Astrocyte (in vitro differentiated cells and primary cell): ENCODE data around the gene C1QTNF3. TPM values are rescaled to one million over a fixed set of nuclear protein-coding genes. Genes with fewer than 3 reads are reported as not detected.

Experiments
- DNase-seq: peaks from one replicate; pipeline ENCODE4 v3.0.0-alpha.2; 2010; ENCODE audit warnings: low read depth
- FAIRE-seq: peaks from 2 replicates; lab custom pipeline; 2011; peaks lifted over from hg19 to GRCh38; lab: Jason Lieb, UNC
- H2AFZ ChIP-seq: 2 replicates; pipeline ENCODE4 v1.6.0; 2012; ENCODE audit warnings: low read depth, low read length, inconsistent platforms
- H3K27ac ChIP-seq: 2 replicates; pipeline ENCODE4 v1.5.1; 2011; ENCODE audit warnings: low read depth, low read length, inconsistent platforms
- H3K27me3 ChIP-seq: 2 replicates; pipeline ENCODE4 v1.6.0; 2011; ENCODE audit warnings: low read length, inconsistent platforms; ENCODE audit not compliant: insufficient read depth
- H3K36me3 ChIP-seq: 2 replicates; pipeline ENCODE4 v1.5.1; 2011; ENCODE audit warnings: low read length, inconsistent platforms; ENCODE audit not compliant: insufficient read depth
- H3K4me1 ChIP-seq: 2 replicates; pipeline ENCODE4 v1.5.1; 2011; ENCODE audit warnings: low read length, inconsistent platforms; ENCODE audit not compliant: insufficient read depth
- H3K4me2 ChIP-seq: 2 replicates; pipeline ENCODE4 v1.6.0; 2012; ENCODE audit warnings: low read length, inconsistent platforms
- H3K4me3 ChIP-seq: 2 replicates; pipeline ENCODE4 v1.5.1; 2011; ENCODE audit warnings: low read depth, mild to moderate bottlenecking, low read length, inconsistent platforms; ENCODE audit not compliant: insufficient read depth
- H3K79me2 ChIP-seq: 2 replicates; pipeline ENCODE4 v1.6.0; 2012; ENCODE audit warnings: mild to moderate bottlenecking, low read length, inconsistent platforms; ENCODE audit not compliant: insufficient read depth
- H3K9ac ChIP-seq: 2 replicates; pipeline ENCODE4 v1.6.0; 2012; ENCODE audit warnings: mild to moderate bottlenecking, low read length, inconsistent platforms
- H3K9me3 ChIP-seq: 2 replicates; pipeline ENCODE4 v1.5.1; 2012; ENCODE audit warnings: low read depth, mild to moderate bottlenecking, low read length, inconsistent platforms; ENCODE audit not compliant: insufficient read depth
- H4K20me1 ChIP-seq: 2 replicates; pipeline ENCODE4 v1.6.0; 2012; ENCODE audit warnings: low read length, inconsistent platforms; ENCODE audit not compliant: insufficient read depth
- H3K27ac Mint-ChIP-seq: one replicate; pipeline ENCODE4 v1.8.0; 2021; ENCODE audit warnings: mild to moderate bottlenecking, mixed read lengths; ENCODE audit not compliant: unreplicated experiment
- H3K27me3 Mint-ChIP-seq: one replicate; pipeline ENCODE4 v1.8.0; 2021; ENCODE audit warnings: low read depth, mixed read lengths; ENCODE audit not compliant: unreplicated experiment
- H3K36me3 Mint-ChIP-seq: one replicate; pipeline ENCODE4 v1.8.0; 2021; ENCODE audit warnings: low read depth, mixed read lengths; ENCODE audit not compliant: unreplicated experiment
- H3K4me1 Mint-ChIP-seq: one replicate; pipeline ENCODE4 v1.8.0; 2021; ENCODE audit warnings: low read depth, mixed read lengths; ENCODE audit not compliant: unreplicated experiment
- H3K4me3 Mint-ChIP-seq: one replicate; pipeline ENCODE4 v1.8.0; 2021; ENCODE audit warnings: mild to moderate bottlenecking, moderate library complexity, mixed read lengths; ENCODE audit not compliant: unreplicated experiment
- H3K9me3 Mint-ChIP-seq: one replicate; pipeline ENCODE4 v1.8.0; 2021; ENCODE audit warnings: mild to moderate bottlenecking, mixed read lengths; ENCODE audit not compliant: unreplicated experiment
- CTCF ChIP-seq: IDR thresholded peaks from 2 replicates; pipeline ENCODE4 v1.5.1; 2011; ENCODE audit warnings: low read depth, mild to moderate bottlenecking, inconsistent platforms, low read length, moderate library complexity; ENCODE audit not compliant: insufficient read depth
- EZH2 ChIP-seq: IDR thresholded peaks from 2 replicates; pipeline ENCODE4 v1.6.1; 2012; ENCODE audit warnings: mild to moderate bottlenecking, low read length, inconsistent platforms; ENCODE audit not compliant: insufficient read depth
- total RNA-seq: library from RNA; stranded (reverse); gene quantifications from 2 replicates; pipeline ENCODE4 v1.2.1, GENCODE V29; 2021

The C1QTNF3 gene
- total RNA-seq, 1 donor from 2014 or later, result 0.95 TPM

GRCh38 chr5:34017254-34017653 is 25.8 kb downstream of the C1QTNF3 start:
- Mint-ChIP-seq H3K4me3 (no peak overlapping the region), H3K27me3 (no peaks in the 10 kb centered on the region), H3K4me1 (peaks cover 12% of the 10 kb centered on the region), H3K9me3 (no peaks in the 10 kb centered on the region), H3K36me3 (no peaks in the 10 kb centered on the region), H3K27ac (no peak overlapping the region)
- Histone ChIP-seq H3K4me2 (no peak overlapping the region), H3K4me1 (peaks cover 4% of the 10 kb centered on the region), H3K9ac (no peak overlapping the region), H3K79me2 (no peaks in the 10 kb centered on the region), H3K27ac (no peak overlapping the region), H3K27me3 (no peaks in the 10 kb centered on the region), H3K9me3 (no peaks in the 10 kb centered on the region), H3K36me3 (no peaks in the 10 kb centered on the region), H2AFZ (no peak overlapping the region), H3K4me3 (no peak overlapping the region), H4K20me1 (no peaks in the 10 kb centered on the region)
- DNase-seq, result no peak
- no peak for FAIRE-seq
- TF ChIP-seq EZH2, result no peak
- TF ChIP-seq CTCF, result no peak

GRCh38 chr5:34016750-34017149 is 26.3 kb downstream of the C1QTNF3 start:
- no peak overlapping the region for H3K27ac ChIP-seq
- Mint-ChIP-seq H3K4me1 (peaks cover 7% of the 10 kb centered on the region), H3K36me3 (no peaks in the 10 kb centered on the region), H3K9me3 (no peaks in the 10 kb centered on the region), H3K27ac (no peak overlapping the region), H3K27me3 (no peaks in the 10 kb centered on the region), H3K4me3 (no peak overlapping the region)
- TF ChIP-seq EZH2 (no peak), CTCF (no peak)
- no peaks in the 10 kb centered on the region for H4K20me1 ChIP-seq
- no peak for DNase-seq
- H3K4me3 ChIP-seq, result no peak overlapping the region
- no peaks in the 10 kb centered on the region for H3K4me1 ChIP-seq
- no peaks in the 10 kb centered on the region for H3K36me3 ChIP-seq
- no peaks in the 10 kb centered on the region for H3K79me2 ChIP-seq
- no peak for FAIRE-seq
- H3K9me3 ChIP-seq, result no peaks in the 10 kb centered on the region
- no peak overlapping the region for H2AFZ ChIP-seq
- H3K9ac ChIP-seq, result no peak overlapping the region
- H3K27me3 ChIP-seq, result no peaks in the 10 kb centered on the region
- H3K4me2 ChIP-seq, result no peak overlapping the region

- Histone ChIP-seq H3K27ac (no peak overlapping the region), H3K79me2 (no peaks in the 10 kb centered on the region), H3K4me1 (no peaks in the 10 kb centered on the region), H3K4me2 (no peak overlapping the region), H3K9me3 (no peaks in the 10 kb centered on the region), H4K20me1 (no peaks in the 10 kb centered on the region), H3K36me3 (no peaks in the 10 kb centered on the region), H2AFZ (no peak overlapping the region), H3K27me3 (no peaks in the 10 kb centered on the region), H3K4me3 (no peak overlapping the region), H3K9ac (no peak overlapping the region)
- Mint-ChIP-seq H3K27me3 (no peaks in the 10 kb centered on the region), H3K9me3 (no peaks in the 10 kb centered on the region), H3K36me3 (no peaks in the 10 kb centered on the region), H3K4me3 (no peak overlapping the region), H3K27ac (no peak overlapping the region), H3K4me1 (peaks cover 2% of the 10 kb centered on the region)
- no peak for FAIRE-seq
- TF ChIP-seq EZH2, result no peak
- TF ChIP-seq CTCF, result no peak
- DNase-seq, result no peak
Measured at GRCh38 chr5:34016222-34016621, 26.8 kb downstream of the C1QTNF3 start.
